SK-N-MC (cell line): ENCODE data around the gene WFIKKN1.

ENCODE experiments used
- EZH2 ChIP-seq: fragments of 200-600 bp; sonication (generic); IDR thresholded peaks from one replicate; pipeline ENCODE4 v1.6.1; 2017; ENCODE audit warnings: antibody characterized with exemption
- POLR2AphosphoS5 ChIP-seq: IDR thresholded peaks from 2 replicates; pipeline ENCODE4 v1.6.1; 2012; ENCODE audit warnings: mild to moderate bottlenecking, low read depth, low read length, borderline replicate concordance

- TF ChIP-seq EZH2 (no peak), POLR2AphosphoS5 (no peak)
Measured at GRCh38 chr16:588639-588888, 42.2 kb upstream of the WFIKKN1 start.
